GM21423 (cell line): Measurements from ENCODE around the gene HOXA1.

Experiments
- ATAC-seq: cut with Tn5 transposase; IDR thresholded peaks from one replicate; pipeline ENCODE4 v1.9.1; 2021; ENCODE audit warnings: mild to moderate bottlenecking, moderate library complexity; ENCODE audit not compliant: unreplicated experiment

HOXA1 gene

GRCh38 chr7:27106181-27106900 is 10.5 kb upstream of the HOXA1 start:
- no peak for ATAC-seq

GRCh38 chr7:27105301-27106031 is 9.7 kb upstream of the HOXA1 start:
- ATAC-seq = no peak

DNA sequence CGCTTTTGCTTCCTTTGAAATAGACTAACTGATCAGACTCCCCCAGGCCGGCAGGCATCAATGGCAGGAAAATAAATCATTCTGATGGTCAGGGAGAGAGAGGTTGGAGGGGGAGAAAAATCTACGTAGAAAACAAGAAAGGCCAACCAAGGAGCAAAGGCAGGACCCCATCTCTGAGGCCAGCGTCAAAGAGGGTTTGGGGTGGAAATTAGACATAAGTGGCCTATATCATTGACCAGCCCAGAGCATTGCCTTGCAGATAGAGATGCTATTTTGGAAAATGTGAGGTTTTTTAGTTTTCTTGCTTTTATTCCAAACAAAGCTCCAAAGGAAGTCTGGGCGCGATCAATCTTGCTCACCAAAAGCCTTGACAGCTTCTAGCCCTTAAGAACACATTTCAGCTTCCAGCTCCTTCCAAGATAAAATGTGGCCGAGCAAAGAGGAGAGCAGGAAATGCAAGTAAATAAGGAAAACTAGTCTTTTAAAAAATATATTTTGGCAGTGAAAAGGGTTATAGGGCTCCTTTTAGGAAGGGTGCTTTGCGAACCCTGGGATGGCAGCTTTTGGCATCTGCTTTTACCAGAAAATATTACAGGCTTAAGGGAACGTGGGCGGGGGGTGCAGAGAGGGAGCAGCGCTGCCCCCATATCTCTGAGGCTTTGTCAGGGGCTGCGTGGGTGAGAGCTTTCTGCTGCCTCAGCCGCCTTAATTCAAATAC is 8.7 kb upstream of the HOXA1 start:
- no peak for ATAC-seq

DNA sequence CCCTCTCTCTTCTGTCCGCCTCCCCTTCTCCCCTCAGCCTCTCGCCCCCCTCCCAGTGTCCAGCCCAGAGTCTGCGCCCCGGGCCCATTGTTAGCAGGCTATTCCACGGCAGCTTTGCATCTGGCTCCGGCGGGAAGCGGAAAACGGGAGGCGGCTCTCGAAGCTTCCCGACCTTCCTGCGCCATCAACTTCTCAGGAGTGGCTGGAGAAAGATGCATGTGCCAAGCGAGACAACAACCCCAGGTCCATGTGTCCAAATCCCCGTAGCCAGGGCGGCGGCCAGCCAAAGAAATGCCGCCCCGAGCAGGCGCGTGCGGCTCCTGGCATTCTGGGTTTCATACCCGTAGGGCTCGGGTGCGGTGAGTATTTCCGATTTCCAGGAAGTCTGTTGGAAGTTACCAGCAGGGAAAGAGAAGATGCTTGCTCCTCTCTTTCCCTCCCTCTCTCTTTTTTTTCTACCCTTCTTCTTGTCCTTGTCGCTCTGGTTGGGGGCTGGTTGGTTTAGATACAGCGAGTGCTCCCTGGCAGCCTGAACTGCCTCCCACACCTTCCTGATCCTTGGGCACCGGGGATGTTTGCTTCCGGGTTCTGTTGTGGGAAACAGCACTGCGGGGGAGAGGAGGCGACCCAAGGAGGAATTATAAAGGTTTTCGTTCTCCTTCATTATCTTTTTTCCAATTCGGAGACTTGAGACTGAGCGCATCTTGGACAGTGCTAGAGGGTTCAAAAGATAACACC is 7.9 kb upstream of the HOXA1 start:
- ATAC-seq = no peak

DNA sequence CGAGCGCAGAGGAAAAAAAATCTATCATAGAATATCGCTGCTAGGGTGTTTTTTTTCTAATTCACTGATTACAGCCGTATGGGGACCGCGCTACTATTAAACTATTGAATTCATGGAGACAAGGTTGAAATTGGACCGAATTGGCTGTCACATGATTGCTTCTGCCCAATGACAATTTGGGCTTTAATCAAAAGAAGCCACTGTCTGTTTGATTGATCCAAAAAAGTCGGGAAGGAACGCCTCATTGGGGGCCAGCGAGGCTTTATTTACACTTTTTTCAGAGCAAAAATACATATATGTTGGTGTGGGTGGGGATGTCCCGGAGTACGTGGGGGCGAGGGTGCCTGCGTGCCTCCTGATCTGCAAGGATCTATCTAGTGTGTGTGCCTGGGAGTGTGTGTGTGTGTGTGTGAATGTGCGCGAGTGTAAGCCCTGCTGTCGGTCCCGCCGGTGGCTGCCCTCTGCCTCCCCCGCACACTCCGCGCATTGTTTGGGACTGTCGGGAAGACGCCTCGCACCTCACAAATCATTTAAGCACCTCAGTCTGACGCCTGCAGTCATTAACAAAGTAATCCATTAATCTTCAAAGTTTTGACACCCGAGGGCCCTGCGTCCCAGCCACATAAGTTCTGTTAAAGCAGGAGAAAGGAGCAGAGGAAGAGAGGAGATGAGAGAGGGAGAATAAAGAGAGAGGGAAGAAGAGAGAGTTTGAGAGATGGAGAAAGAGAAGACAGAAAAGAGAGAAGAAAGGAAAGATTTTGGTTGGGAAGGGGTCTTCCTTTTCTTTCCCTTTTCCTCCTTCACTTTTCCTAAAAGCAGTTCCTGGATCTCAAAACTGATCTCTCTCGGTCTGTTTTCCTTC is 7.0 kb upstream of the HOXA1 start, which contains the start of gene HOXA2:
Gene HOXA2 (minus strand): TSS at position 103 of the 862 bp plus-strand sequence. CDS start 183 bp downstream, outside the sequence.
- ATAC-seq = no peak

GRCh38 chr7:27101957-27102580 is 6.3 kb upstream of the HOXA1 start:
- no peak for ATAC-seq

GRCh38 chr7:27101171-27101956 is 5.6 kb upstream of the HOXA1 start:
- no peak for ATAC-seq

- ATAC-seq = no peak
Observed at GRCh38 chr7:27100694-27101170, 4.9 kb upstream of the HOXA1 start.

DNA sequence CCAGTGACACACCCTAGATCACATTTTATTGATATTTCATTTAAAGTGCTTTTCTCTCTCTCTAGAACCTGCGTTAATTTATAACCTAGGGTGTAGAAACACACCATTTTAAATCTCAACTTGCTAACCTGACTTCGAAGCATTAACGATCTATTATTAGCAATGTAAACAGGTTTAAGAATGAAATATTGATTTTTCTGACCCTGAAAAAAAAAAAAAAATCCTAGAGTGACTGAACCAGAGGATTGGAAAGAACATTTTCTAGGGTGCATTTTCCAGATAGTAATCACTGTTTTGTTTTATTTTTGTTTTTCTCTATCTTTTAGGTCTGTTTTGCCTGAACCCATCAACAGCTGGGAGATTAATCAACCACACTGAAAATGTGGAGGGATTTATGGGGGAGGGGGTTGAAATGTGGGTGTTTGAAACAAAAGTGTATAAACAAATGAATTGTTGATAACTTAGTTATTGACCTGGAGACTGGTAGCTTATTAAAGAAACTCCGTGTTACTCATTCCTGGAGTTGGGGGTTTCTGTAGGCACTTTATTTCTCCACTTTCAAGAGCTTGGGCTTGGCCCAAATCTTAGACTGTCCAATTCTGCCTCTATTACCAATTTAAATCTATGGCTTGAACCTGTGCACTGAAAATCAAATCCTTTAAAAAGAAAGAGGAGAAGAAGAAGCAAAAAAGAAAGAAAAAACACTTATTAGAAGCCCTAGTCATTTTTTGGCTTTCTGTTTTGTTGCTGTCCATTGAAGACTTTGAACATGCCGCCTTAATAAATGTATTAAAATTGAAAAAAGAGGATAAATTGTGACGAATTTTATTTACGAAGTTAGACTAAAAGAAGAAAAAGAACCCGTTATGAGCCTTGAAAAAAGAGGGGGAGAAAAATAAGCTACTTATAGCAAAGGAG is 3.9 kb upstream of the HOXA1 start:
- ATAC-seq = no peak

GRCh38 chr7:27098578-27099451 is 3.0 kb upstream of the HOXA1 start:
- no peak for ATAC-seq

DNA sequence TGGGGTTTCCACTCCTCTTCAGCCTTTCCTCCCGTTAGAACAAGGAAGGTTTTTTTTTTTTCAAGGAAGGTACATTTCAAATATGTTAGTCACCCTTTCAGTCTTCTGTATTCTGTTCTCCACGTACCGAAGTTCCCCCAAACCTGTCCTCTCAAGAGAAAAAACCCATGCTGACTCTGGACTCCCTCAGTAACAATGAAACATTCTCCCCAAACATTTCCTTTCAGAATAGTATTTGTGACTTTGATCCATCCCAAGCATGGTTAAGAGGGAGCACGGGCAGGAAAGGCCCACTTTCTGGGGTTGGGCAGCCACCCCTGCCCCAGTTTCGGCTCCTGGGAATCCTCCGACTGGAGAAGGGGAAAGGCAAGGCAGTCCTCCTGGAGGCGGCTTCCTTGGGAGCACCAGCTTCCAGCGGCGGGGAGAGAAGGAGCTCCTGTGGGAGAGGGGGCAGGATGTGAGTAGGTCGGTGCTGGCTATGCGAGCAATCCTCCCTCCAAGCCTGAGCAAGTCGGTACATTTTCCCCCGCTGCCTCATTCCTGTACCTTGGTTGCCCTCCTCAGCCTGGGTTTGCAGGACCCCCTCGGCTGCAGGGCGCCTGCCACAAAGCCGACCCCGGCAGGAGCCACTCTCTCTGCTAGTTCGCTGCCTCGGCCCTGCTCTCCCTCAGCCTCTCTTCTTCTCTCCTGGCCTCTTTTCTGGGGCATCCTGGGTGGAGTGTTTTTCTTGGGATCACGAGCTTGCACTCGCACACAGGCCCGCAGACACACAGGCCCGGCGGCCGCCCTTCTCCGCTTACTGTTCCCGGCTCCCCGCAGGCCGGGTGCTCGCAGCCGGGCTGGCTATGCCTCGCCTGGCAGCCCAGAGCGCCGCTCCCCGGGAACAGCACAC is 2.1 kb upstream of the HOXA1 start:
- ATAC-seq = no peak

GRCh38 chr7:27096768-27097514 is 1.1 kb upstream of the HOXA1 start:
- ATAC-seq = no peak

- ATAC-seq = no peak
Observed at GRCh38 chr7:27095050-27095896, 527 bp downstream of the HOXA1 start.
